Left ventricle myocardium inferior (tissue), 1 donor: ENCODE measurements around the gene KDELR1. TPM values are rescaled to one million over a fixed set of nuclear protein-coding genes. Genes with fewer than 3 reads are reported as not detected.

Experiments
- DNase-seq: peaks from one replicate; pipeline ENCODE4 v3.0.0-alpha.2; 2020
- H3K27ac ChIP-seq: fragments of 200-600 bp; replicated peaks from 2 replicates; pipeline ENCODE4 v1.8.0; 2021
- H3K27me3 ChIP-seq: fragments of 200-600 bp; 2 replicates; pipeline ENCODE4 v1.8.0; 2021; ENCODE audit warnings: low read depth
- H3K36me3 ChIP-seq: fragments of 200-600 bp; 2 replicates; pipeline ENCODE4 v1.8.0; 2021
- H3K4me1 ChIP-seq: fragments of 200-600 bp; 2 replicates; pipeline ENCODE4 v1.8.0; 2021
- H3K4me3 ChIP-seq: fragments of 200-600 bp; 2 replicates; pipeline ENCODE4 v1.8.0; 2021; ENCODE audit warnings: mild to moderate bottlenecking, moderate library complexity
- H3K9me3 ChIP-seq: fragments of 200-600 bp; replicated peaks from 2 replicates; pipeline ENCODE4 v1.8.0; 2021
- intact Hi-C: fragments of 100-400 bp; cut with micrococcal nuclease; formaldehyde crosslinking; loops from one replicate; pipeline ENCODE4 v1.11.0; 2022
- total RNA-seq: library from RNA; stranded (reverse); fragmentation: NEBNext Ultra II Directional; extraction: Animal tissue kit (Norgen Biotek cat#: 25700); gene quantifications from one replicate; pipeline ENCODE4 v1.2.1, GENCODE V29; 2021
- TF ChIP-seq, protein P1 (sequence below): fragments of 200-600 bp; IDR thresholded peaks from 2 replicates; pipeline ENCODE4 v1.8.0; 2021; ENCODE audit warnings: antibody characterized with exemption, mild to moderate bottlenecking, borderline replicate concordance
- donor health status: DM: no; HTN: yes; CAD: no; lungs with severe emphysema.

Gene KDELR1
- total RNA-seq, 1 donor from 2014 or later, result 68.4 TPM

DNA sequence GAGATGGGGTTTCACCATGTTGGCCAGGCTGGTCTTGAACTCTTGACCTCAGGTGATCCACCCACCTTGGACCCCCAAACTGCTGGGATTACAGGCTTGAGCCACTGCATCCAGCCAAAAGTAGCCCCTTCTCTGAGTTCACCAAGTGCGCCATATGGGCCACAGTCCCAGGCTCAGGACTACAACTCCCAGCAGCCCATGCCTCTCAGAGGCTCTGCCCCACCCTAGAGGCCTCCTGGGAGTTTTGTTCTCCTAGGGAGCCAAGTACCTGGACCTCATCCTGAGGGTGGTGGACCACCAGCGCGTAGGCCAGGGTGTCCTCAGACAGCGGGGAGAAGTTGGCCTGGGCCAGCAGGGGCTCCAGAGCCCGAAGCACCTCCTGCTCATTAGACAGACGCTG is 46.5 kb downstream of the KDELR1 start:
- Histone ChIP-seq H3K4me1 (peaks cover 8% of the 10 kb centered on the region), H3K27me3 (no peaks in the 10 kb centered on the region), H3K4me3 (no peak overlapping the region), H3K36me3 (peaks cover 25% of the 10 kb centered on the region), H3K27ac (no peak overlapping the region), H3K9me3 (no peaks in the 10 kb centered on the region)
- no peak for DNase-seq
- TF ChIP-seq, protein P1, sequence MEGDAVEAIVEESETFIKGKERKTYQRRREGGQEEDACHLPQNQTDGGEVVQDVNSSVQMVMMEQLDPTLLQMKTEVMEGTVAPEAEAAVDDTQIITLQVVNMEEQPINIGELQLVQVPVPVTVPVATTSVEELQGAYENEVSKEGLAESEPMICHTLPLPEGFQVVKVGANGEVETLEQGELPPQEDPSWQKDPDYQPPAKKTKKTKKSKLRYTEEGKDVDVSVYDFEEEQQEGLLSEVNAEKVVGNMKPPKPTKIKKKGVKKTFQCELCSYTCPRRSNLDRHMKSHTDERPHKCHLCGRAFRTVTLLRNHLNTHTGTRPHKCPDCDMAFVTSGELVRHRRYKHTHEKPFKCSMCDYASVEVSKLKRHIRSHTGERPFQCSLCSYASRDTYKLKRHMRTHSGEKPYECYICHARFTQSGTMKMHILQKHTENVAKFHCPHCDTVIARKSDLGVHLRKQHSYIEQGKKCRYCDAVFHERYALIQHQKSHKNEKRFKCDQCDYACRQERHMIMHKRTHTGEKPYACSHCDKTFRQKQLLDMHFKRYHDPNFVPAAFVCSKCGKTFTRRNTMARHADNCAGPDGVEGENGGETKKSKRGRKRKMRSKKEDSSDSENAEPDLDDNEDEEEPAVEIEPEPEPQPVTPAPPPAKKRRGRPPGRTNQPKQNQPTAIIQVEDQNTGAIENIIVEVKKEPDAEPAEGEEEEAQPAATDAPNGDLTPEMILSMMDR, result no peak
- intact Hi-C loops, result no loop called here

DNA sequence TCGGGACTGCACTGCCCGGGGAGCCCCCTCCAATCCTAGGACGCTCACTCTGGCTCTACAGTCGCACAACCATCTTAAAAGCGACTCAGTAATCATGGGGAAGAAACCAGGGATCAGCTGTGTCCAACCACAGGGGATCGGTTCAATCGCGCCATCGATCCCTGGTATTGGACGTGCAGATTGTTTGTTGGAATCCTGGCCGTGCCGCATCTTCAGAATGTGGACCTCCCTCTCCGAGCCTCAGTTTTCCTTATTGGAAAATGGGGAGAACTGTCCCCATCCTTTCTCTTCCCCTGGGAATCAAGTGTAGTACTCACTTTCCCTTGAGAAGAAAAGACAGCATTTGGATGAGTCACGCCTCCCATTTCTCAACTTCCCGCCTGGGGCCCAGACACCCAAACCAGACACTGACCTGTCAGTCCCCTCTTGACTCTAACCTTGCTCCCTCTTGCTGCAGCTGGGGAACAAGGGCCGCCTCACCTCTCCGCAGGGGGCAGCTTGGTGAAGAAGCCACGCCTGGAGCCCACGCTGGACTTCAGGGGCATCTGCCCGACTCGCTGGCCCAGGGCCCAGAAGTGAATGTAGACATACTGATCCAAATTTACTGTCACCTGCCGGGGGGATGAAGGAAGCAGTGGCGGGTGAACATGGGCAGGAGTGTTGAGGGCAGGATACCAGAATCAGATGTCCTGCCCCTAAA is 48.4 kb downstream of the KDELR1 start:
- intact Hi-C loops, result no loop called here

DNA sequence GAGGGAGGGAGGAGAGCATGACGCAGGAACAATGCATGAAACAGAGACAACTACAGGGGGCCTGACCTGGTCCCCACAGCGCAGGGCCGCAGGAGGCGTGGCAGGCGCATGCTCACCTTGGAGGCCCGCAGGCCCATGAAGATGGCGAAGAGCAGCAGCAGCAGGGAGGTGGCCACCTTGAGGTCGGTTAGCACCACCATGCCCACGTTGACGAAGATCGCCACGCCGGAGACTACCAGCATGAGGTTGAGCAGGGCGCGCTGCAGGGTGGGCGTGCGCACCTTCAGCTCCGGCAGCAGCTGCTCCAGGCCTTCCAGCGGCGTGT is 49.0 kb downstream of the KDELR1 start:
- intact Hi-C loops, result no loop called here
- Histone ChIP-seq H3K27me3 (no peaks in the 10 kb centered on the region), H3K27ac (no peak overlapping the region), H3K9me3 (no peaks in the 10 kb centered on the region), H3K36me3 (peaks cover 25% of the 10 kb centered on the region), H3K4me3 (no peak overlapping the region), H3K4me1 (no peaks in the 10 kb centered on the region)
- no peak for DNase-seq
- TF ChIP-seq, protein P1, result no peak

More for the DNA sequence above, 48.4 kb downstream of the KDELR1 start:
- DNase-seq, result no peak
- no peaks in the 10 kb centered on the region for H3K9me3 ChIP-seq
- H3K4me1 ChIP-seq, result peaks cover 4% of the 10 kb centered on the region
- TF ChIP-seq, protein P1, result no peak
- no peak overlapping the region for H3K27ac ChIP-seq
- peaks cover 25% of the 10 kb centered on the region for H3K36me3 ChIP-seq
- H3K27me3 ChIP-seq, result no peaks in the 10 kb centered on the region
- no peak overlapping the region for H3K4me3 ChIP-seq

DNA sequence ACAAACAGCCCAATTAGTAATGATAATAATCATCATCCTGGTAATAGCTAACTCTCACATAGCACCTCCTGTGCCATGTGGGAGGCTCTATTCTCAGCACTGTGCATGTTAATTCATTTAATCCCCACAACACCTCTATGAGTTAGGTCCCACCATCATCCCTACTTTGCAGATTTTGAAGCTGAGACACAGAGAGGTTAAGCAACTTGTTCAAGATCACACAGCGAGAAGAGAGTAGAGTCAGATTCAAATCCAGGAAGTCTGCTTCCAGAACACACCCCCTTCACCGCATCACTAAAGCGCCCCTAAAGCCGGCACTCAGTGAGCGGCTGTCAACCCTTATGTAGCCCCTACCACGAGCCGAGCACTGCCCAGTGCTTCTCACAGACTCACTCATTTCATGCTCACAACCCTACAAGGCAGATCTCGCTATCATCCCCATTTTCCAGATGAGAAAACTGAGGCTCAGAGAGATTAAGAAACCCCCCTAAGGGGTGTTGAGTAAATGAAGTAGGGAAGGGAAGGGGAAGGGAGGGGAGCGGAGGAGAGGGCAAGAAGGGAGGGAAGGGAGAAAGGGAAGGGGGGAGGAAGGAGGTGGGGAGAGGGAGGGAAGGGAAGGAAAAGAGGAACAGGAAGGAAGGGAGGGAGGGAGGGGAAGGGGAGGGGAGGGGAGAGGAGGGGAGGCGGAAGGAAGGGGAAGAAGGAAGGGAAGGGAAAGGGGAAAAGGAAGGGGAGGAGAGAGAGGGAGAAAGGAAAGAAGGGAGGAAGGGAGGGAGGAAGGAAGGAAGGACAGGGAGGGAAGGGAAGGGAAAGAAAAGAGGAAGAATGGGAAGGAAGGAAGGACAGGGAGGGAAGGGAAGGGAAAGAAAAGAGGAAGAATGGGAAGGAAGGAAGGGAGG is 49.6 kb downstream of the KDELR1 start:
- Histone ChIP-seq H3K4me3 (no peak overlapping the region), H3K4me1 (no peaks in the 10 kb centered on the region), H3K9me3 (no peaks in the 10 kb centered on the region), H3K27me3 (no peaks in the 10 kb centered on the region), H3K27ac (no peak overlapping the region), H3K36me3 (peaks cover 25% of the 10 kb centered on the region)
- DNase-seq, result no peak
- intact Hi-C loops, result no loop called here
- TF ChIP-seq, protein P1, result no peak

DNA sequence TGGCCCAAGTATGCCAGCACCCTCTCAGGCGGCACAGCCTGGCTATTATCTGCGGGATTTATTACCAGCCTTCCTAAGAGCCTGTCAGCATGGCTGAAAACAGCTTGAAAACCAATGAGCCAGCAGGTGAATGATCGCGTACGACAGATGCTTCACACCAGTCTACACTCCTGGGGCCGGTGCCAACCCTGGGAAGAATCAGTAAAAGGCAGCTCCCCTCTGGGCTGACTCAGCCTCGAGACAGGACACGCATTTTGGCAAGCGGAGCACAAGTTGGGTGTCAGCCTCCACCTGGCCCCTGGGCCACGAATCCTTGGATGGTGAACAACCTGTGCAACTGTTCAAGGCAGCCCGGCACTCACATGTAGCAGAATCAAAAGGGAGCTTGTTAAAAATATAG is 50.4 kb downstream of the KDELR1 start:
- TF ChIP-seq, protein P1, result no peak
- Histone ChIP-seq H3K4me3 (no peak overlapping the region), H3K27ac (no peak overlapping the region), H3K4me1 (no peaks in the 10 kb centered on the region), H3K36me3 (peaks cover 25% of the 10 kb centered on the region), H3K9me3 (no peaks in the 10 kb centered on the region), H3K27me3 (no peaks in the 10 kb centered on the region)
- intact Hi-C loops, result no loop called here
- no peak for DNase-seq
